Measurements from ENCODE around the gene PRDM11.

DNA sequence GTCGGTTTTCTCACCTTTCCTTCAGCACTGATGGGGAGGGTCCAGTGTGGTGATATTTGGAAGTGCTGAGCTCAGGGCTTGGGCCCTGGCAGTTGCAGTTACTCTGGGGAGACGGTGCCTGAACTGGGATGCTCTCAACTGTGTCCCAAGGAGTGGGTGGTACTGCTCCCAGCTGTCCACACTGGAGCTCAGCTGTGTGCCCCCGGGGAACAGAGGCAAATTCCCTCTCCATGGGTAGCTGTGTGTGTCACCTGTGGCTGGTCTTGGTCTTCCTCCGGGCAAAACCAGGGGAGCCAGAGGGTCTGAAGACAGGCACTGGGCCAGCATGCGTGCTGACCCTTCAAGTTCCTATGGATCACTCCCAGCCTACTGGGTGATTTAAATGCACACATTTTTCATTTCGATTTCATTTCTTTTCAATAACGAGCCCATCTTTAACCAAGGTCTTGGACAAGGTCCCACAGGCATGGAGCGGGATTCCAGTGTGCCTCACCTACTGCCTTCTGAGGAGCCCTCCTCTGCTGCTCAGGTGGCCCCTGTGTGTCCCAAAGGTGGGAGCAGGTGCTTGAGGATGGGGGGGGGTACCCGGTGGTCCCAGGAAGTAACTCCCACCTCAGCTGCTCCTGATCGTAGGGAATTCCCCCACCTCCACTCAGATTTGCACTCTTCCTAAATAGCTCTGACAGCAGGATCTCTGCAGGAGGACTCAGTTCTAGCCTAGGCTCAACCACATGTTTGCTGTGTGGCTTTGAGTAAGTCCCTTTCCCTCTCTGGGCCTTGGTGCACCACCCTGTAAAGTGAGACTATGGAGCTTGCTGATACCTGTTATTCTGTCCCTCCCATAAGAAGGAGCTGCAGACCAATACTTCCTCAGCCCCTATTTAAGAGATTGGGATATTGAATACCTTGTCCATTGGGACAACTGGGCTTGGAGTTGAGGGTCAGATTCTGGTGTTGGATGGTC is 16.8 kb downstream of the PRDM11 start:
- TF ChIP-seq, protein P1, sequence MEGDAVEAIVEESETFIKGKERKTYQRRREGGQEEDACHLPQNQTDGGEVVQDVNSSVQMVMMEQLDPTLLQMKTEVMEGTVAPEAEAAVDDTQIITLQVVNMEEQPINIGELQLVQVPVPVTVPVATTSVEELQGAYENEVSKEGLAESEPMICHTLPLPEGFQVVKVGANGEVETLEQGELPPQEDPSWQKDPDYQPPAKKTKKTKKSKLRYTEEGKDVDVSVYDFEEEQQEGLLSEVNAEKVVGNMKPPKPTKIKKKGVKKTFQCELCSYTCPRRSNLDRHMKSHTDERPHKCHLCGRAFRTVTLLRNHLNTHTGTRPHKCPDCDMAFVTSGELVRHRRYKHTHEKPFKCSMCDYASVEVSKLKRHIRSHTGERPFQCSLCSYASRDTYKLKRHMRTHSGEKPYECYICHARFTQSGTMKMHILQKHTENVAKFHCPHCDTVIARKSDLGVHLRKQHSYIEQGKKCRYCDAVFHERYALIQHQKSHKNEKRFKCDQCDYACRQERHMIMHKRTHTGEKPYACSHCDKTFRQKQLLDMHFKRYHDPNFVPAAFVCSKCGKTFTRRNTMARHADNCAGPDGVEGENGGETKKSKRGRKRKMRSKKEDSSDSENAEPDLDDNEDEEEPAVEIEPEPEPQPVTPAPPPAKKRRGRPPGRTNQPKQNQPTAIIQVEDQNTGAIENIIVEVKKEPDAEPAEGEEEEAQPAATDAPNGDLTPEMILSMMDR (IDR thresholded peaks at IDR 0.05; ENCODE audit: low read depth, low read length): no peak
- TF ChIP-seq POLR2A (IDR thresholded peaks at IDR 0.05; ENCODE audit: extremely low read depth, insufficient read length): no peak
- TF ChIP-seq, protein P2, sequence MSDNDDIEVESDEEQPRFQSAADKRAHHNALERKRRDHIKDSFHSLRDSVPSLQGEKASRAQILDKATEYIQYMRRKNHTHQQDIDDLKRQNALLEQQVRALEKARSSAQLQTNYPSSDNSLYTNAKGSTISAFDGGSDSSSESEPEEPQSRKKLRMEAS (IDR thresholded peaks at IDR 0.05; ENCODE audit: low read depth, low read length): no peak
